G401.6 (cell line): ENCODE data around the gene SLC6A11.

Source experiments
- FAIRE-seq: peaks from 2 replicates; lab custom pipeline; 2012; peaks lifted over from hg19 to GRCh38; lab: Jason Lieb, UNC

Gene SLC6A11

DNA sequence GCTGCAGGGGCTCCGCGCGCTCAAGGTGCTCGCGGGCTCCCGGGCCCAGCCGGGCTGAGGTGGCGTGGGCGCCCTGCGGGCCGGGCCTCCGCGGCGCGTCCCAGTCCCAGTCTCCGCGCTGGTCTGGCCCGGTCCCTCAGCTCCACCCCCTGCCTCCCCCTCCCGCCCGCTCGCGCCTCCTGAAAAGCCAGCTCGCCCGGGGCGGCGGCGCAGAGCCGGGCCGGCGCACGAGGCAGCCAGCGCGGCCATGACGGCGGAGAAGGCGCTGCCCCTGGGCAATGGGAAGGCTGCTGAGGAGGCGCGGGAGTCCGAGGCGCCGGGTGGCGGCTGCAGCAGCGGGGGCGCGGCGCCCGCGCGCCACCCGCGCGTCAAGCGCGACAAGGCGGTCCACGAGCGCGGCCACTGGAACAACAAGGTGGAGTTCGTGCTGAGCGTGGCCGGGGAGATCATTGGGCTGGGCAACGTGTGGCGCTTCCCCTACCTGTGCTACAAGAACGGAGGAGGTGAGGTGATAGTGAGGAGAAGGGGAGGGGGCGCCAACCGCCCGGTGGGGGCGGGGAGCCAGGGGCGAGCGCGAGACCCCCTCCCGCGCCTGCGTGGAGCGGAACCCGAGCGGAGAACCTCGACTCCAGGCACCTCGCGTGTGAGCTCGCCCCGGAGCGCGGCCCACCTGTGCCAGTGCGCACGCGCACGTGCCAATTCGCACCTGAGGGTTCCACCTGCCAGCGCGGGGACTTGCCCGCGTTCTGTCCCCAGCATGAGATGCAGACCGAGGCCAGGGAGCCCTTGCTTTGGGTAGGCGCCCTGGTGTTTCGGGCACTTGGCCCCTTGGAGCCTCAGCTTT lies at the start of gene SLC6A11:
Gene SLC6A11, plus strand, starts transcription at position 210 of the 844 bp plus-strand sequence. Its CDS starts 38 bp downstream, at position 248.
- no peak for FAIRE-seq

DNA sequence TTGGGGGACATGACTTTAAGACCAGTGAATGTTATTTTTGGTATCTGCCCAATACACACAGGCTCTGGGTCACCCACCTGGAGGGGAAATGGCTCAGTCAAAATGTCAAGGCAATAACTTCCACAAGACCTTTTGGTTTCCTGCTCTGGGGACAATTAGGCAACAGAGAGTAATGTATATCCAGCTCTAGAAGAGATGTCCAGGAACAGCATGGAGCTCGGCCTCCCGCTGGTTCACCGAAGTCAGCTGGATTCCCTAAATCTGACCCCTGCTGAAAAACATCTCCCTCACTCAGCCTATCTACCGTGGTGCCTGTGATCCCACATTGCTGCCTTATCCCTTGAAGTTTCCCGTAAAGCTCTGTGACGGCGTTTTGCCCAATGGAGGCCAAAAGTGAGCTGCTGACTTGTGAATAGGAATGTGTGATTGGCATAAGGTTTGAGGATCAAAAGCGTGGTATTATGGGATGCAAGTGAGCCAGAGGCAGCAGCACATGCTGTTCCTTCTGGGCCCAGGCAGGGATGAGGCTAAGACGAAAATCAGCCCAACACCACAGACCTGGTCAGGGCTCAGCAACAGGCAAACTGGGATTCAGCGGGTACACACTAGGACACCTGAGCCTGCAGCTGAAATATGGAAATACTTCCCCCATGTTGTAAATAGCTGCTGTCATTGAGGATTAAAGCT lies 47.2 kb upstream of the SLC6A11 start:
- no peak for FAIRE-seq

DNA sequence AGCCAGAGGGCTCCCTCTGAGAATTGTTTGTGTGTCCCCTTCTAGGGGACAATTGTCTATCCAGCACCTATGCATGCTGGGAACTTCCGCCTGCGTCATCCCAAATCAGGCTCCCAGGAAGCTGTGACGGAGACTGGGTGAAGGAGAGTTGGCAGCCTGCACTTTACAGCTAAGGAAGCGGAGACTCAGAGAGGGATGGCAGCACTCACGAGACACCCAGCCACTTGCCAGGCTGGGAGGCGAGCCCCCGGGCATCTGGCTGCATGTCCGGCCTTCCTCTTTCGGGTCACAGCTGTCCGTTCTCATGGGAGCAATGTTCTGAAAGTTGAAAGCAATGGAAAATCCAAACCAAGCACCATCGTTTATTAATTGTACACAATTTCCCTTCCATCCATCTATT lies 45.5 kb upstream of the SLC6A11 start:
- FAIRE-seq, result no peak

DNA sequence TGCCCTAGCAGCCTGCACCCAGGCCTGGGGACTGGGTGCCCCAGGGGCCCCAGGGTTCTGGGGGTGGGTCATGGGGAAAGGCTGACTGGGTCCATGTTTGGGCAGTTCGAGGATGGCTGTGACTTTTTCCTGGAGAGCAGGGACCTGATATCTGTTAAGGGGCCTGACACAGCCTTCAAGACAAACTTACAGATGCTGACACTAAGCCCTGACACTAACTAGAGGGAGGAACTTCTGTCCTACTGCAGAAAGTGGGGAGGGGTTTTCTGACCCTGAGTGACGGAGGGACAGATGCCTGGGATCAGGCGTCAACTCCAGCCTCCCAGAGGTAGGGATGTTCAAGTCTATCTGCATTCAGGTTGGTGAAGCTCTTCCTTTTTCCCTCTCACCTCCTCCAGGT lies 45.0 kb upstream of the SLC6A11 start:
- no peak for FAIRE-seq

DNA sequence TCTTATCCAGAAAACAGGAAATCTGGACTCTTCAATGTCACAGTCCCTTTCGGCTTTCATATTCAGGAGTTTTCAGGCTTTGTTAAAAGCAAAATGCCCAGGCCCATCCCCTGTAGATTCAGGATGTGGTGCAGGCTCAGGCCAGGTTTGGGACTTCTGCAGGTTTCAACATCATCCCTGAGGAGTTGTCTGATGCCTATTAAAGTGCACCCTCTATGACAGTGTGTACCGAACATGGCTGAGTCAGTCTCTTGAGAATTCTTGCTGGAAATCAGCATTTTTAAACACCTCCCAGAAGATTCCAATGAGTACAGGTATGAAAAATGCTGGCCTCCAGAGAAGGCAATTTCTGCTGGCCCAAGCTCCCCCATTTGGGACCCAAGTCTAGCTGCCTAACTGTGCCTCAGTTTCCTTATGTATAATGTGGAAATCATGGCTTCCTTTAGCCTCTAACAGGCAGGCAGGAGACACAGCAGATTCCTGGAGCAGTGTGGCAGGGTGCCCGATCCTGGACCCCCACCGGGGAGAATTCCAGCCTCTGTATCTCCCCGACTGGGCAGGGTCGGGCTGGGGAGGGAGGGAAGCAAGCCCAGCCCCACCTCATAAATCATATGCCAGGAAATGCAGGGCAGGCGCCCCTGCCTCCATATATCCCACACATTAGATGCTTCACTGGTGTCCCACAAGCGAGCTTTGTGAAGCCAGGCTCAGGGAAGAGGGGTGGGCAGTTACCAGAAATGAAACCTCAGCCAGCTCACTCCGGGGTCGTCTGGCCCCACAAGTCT lies 44.4 kb upstream of the SLC6A11 start:
- FAIRE-seq, result no peak

DNA sequence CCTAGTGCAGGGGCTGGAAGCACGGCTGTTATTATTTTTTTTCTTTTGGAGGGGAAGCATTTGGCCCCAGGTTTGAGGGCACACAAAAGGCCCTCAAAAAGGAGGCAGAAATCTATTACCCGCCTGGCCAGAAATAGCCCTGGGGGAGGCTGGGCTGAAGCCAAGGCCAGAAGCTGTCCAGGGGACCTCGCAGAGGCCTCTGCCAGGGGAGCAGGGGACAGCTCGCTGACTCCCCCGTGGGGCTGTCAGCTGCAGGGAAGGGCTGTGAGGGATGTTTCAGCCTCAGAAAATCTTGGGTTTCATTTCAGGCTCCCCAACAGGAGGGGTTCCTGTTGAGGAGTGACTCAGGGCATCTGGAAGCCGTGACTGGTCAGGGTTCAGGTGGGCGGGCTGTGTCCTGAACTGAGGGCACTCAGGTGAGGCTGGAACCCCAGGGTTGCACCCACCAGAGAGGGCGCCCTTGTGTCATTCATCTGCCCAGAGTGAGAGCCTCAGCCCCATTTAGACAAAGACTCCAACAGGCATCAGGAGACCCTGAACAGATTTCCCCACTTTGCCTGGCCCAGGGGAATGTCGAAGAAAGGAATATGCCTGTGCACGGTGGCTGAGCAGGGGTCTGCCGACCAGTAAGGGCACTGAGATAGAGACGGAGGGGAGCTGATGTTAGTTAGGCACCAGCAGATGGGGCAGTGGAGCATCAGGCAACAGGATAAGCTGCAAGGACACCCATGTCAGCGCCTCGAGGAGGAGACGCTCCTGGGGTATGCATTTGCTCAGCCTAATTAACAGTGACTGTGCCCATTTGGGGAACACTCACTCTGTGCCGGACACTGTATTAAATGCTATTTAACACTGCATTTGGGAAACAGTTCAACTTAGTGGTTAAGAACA lies 43.5 kb upstream of the SLC6A11 start:
- no peak for FAIRE-seq

DNA sequence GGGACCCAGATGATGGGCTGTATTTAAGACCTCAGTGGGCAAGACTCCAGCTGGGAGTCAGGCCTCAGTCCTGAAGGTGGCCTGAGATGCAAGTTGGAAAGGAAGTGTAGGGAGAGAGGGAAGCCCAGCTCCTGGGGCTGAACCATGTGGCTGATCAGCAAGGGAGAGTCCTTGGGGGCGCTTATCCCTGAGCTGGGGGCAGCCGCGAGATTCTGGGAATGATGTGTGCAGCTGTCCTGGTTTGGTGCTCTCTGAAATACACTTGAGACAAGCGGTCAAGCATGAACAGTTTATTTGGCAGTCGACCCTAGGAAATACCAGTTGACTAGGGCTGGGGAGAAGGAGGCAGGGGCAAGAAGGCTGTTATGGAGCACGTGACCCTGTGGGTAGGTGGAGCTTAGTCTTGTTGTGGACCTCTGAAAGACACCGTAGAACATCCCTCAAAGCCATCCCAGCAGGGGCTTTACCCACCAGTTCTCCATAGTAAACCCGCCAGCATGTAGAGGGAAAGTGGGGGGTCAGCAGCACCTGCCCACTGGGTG lies 41.8 kb upstream of the SLC6A11 start:
- FAIRE-seq, result no peak

DNA sequence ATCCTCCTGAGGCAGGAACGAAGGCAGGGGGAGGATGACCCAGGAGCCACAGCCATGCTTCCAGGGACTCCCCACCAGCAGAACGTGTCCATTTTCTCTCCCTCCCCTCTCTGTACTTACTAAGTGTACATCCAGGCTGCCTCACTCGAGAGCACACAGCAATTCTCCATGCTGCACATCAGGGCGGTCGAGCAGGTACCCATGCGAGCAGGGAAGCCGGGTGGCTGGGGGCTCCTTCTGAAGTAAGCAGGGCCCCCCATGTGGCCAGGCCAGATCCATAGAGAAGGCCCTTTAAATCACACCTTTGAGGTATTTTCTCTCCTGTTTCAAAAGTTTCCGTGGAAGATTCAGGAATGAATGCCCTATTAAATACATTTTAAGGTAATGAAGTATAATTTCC lies 41.2 kb upstream of the SLC6A11 start:
- no peak for FAIRE-seq

DNA sequence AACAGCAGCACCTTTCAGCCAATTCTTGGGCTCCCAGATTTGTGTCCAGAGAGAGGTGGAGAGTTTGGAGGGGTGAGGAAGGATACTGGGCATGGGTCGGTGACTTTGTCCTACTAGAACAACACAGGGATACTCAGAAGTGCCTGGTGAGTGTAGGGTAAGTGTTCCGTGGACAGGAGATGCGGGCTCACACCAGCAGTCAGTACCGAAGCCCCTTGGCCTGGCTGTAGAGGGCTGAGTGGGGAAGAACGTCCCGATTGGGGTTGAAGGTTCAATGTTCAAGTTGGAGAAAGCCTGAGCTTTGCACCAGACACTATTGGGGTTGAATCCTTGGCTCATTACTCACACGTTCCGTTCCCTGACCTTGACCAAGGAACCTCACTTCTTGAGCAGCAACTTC lies 40.8 kb upstream of the SLC6A11 start:
- FAIRE-seq, result no peak

DNA sequence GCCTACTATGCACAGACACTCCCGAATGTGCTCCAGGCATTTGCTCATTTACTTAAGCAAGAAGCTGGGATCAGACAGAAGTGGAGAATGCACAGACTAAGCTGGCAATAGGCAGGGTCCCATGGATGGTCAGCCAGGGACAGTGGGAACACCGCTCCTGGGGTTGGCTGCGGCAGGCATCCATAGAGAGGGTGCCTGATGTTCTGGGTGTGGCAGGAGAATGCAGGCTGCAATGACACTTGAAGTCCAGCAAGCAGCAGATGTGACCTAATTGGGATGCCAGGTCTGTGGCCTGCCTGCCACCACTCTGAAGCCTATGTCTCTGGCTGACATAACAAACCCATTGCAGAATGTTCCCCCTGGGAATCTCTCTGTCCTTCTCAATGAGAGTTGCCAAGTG lies 40.2 kb upstream of the SLC6A11 start:
- no peak for FAIRE-seq

DNA sequence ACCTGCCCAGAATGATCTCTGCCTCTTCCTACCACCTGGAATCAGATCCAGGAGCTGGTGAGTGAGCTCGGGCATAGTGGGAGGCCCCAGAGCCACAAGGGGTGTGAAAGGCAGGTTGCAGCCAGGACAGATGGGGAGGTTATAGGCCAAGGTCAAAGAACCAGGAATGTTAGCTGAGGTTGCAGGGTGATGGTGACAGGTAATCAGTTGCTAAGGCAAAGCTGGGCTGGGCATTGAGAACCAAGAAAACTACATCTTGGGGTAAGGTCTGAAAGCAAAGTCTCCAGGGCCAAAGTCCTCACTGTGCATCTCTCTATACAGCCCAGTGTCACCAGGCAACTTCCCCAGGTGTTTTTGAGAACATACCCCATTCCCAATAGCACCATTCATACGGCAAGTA lies 38.4 kb upstream of the SLC6A11 start:
- no peak for FAIRE-seq

DNA sequence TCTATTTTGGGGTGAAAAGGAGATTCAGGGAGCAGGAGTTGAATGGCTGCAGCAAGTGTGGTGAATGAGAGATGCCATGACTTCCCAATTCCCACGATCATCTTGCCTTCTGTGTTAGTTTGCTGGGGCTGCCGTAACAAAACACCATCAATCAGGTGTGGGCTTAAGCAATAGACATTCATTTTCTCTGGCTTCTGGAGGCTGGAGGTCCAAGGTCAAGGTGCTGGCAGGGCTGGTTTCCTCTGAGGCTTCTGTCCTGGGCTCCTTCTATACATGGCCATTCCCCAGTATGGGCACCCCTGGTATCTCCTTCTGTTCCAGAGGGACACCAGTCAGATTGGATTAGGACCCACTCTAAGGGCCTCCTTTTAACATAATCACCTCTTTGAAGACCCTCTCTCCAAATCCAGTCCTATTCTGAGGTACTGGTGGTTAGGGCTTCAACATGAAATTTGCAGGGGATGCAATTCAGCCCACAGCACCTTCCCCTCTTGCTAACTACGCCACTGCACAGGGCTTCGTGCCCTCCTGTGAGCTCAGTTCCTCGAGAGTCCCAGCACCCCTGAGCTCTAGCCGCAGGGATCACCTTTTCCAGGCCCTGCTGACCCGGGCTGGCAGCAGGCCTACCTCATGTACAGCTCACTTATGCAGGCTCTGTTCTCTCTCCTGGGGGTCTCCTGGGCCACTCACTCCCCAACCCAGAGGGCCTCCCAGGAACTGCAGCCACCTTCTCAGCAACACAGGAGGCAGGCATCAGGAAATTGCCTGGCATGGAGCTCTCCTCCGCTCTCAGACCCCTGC lies 37.3 kb upstream of the SLC6A11 start:
- FAIRE-seq, result no peak

DNA sequence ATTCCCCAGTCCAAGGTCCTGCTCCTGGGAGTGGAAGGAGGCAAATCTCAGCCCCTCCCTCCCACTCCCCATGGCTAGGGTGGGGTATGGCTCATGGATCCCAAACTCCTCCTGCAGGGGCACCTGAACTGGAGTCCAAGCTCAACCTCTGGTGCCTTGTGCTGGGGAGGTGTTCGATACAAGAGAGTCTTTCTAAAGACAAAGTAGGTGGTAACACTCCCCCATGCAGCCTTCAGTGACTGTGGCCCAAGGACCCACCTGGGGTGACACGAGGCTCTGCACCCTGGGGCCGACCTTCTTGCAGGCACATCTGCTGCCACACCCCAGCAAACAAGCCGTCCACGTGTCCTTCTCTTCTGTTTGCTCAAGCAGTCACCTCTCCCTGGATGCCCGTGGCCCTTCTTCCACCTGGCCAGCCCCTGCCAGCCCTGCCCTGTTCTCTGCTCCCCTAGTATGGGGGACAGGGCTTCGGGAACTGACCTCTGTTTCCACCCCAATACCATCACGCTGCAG lies 36.7 kb upstream of the SLC6A11 start:
- FAIRE-seq, result no peak

DNA sequence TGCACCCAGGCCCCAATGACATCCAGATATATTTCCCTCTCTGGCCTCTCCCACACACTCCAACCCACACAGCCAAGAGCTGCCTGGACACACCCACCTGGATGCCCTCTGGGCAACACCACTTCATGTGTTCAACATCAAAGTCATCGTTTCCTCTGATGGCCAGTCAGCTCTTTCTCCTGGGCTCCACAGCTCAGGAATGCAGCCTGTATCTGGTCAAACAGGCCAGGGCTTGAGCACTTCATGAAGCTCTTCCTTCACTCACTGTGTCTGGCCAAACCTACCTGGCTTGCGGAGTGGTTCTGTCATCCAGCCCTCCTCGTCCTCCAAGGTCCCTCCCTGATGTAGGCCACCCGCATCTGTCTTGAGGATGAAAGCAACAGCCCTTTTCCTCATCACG lies 35.8 kb upstream of the SLC6A11 start:
- no peak for FAIRE-seq

DNA sequence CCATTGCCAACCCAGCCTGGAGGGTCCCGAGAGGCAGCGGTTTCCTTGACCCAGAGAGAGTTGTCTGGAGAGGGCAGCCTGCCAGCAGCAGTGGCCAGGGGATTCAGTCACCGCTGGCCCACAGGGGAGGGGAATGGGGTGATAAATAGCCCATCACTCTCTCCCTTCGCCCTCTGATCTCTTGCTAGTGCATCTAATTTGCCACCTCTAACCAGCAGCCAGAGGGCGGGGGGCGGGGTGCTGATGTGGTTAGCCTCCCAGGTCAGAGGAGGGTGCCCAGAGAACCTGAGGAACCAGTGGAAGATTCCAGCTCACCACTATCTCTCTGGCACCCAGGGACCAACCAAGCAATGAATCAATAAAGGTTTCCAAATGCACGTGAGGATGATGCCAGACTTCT lies 35.1 kb upstream of the SLC6A11 start:
- FAIRE-seq, result no peak

DNA sequence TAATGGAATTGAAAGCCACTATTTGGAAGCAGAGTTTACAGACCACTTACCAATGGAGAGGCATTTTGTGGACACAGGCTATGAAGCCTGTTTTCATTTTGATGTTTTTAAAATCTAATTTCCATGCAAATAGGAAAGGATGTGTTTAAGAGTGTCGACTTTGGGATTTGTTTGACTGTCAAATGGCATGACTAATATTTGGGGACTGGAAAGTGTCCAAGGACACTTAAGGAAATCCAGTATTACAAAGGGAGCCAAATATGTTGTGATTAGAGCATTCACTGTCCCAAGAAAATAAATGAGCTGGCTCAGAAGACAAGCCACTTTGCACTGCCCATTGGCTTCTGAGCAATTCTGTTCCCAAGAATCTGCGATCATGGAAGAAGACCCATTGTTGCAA lies 34.0 kb upstream of the SLC6A11 start:
- FAIRE-seq, result no peak

DNA sequence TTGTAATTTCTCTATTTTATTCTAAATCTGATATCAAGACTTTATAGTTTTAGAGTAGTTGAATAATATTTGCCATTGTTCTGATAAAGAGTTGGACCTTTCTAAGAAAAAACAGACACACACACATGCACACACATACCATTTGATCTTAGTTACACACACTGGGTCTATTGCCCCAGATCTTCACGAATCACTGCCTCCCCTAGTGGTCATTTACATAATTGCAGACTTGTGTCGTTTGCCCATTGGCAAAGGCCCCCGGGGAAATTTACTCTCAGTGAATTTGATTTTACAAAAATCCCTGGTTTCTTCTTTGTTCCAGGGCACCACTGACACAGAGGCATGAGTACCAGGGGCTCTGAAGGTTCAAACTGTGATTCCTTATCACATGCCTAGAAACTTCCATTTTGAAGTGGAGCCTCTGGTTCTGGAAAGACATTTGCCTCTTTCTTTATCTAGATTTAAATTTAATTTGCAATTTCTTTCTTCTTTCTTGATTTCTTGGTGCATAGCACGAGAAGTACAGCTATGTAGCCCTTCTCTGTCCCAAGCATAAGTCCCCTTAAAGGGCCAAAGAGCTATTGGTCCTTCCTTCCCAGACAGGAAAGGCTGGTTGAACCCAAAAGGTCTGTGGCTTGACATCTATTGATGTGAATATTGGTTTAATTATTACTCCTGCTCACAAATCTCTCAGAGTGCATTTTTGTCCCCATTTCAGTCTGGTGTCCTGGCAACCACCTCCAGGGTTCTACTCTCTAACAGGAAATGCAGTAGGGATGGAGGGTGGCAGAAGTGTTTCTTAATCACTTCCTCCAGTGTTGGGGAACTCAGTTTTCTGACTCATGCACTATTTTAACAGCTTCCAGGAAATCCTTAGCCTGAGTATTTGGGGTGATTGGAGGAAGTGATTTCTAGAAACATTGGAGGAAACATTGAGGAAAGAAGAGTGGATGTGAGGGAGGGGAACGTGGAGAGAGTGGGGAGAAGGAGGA lies 32.4 kb upstream of the SLC6A11 start:
- FAIRE-seq, result no peak

DNA sequence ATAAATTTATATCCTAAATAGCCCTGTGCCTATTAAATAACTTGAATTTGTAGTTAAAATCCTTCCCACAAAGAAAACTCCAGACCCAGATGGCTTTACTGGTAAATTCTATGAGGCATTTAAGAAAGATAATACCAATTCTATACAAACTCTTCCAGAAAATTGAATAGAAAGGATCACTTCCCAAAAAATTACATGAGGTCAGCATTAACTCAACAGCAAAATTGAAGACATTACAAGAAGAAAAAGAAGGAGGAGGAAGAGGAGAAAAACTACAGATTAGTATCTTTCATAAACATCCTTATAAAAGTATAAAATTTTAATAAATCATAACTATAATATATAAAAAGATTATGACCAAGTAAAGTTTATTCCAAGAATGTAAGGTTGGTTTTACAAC lies 29.4 kb upstream of the SLC6A11 start:
- no peak for FAIRE-seq

DNA sequence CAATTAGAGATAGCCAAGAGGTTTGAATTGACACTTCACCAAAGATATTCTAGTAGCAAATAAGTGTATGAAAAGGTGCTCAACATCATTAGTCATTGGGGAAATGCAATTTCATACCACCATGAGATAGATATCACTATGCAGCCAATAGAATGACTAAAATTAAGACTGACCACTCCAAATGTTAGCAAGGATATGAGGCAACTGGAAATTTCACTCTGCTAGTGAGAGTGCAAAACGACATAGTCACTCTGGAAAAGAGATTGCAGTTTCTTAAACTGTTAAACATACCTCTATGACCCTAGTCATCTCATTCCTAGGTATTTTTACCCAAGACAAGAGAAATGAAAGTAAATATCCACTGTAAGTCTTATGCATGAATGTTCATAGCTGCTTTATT lies 27.6 kb upstream of the SLC6A11 start:
- FAIRE-seq, result no peak
